Fibroblast of lung (primary cell): ENCODE results near the gene ASL.

Experiments used
- CTCF ChIP-seq, 2 donors: IDR thresholded peaks in 1 of 2; conservative IDR thresholded peaks in 1 of 2; 1 replicate in 1 of 2; 2 replicates in 1 of 2; pipeline ENCODE4 v1.5.1; 2011 to 2012; ENCODE audit warnings: low read length in 2 of 2, control low read depth in 1 of 2, inconsistent platforms in 1 of 2, low read depth in 1 of 2, mild to moderate bottlenecking in 1 of 2
- EZH2 ChIP-seq: IDR thresholded peaks from 2 replicates; pipeline ENCODE4 v1.5.1; 2012; ENCODE audit warnings: low read length, control low read depth, mild to moderate bottlenecking; ENCODE audit errors: missing control alignments

- TF ChIP-seq EZH2 (no peak), CTCF (conservative IDR thresholded peaks at IDR 0.05 in 1 of 2, IDR thresholded peaks at IDR 0.05 in 1 of 2; ENCODE audit: low read depth in 1 of 2, low read length in 2 of 2) (no peak)
Observed at GRCh38 chr7:66036788-66037187, 38.8 kb upstream of the ASL start.
